Measurements from ENCODE around the gene KRTAP10-8.

- no peak for TF ChIP-seq CTCF (IDR thresholded peaks at IDR 0.05)
- TF ChIP-seq TCF7L2 (IDR thresholded peaks at IDR 0.05; ENCODE audit: low read depth, low read length): no peak
These were observed 26.0 kb upstream of the KRTAP10-8 start for GRCh38 chr21:44585892-44586291.
